ENCODE data around the gene GAMT.

GAMT gene

DNA sequence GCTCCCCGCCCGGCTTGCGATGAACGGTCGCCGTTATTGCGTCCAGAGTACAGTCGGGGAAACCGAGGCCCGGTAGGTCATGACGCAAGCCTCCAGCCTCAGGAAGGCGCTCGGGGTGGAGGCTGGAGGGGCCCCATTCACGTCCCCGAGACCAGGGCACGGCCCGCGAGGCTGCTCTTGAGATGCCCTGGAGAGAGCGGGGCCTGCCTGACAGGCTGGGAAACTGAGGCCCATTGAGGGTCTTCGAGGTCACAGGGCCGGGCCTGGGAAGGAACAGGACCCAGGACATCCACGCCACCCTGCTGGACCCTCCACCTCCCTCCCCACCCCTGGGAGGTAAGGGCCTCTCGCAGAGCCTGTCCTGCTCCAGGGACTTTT, 17.3 kb downstream of the GAMT start:
- DNase-seq (ENCODE audit: low read depth) = no peak

- DNase-seq (ENCODE audit: low read depth) = peak; percentile 84
These were observed 17.8 kb downstream of the GAMT start, which contains the start of gene NDUFS7 for GRCh38 chr19:1383312-1384084. Gene NDUFS7 (plus strand): TSS chr19:1383907. CDS start chr19:1383927, 20 bp downstream.

GRCh38 chr19:1383017-1383311, 18.4 kb downstream of the GAMT start:
- DNase-seq (ENCODE audit: low read depth) = no peak

GRCh38 chr19:1382250-1382649, 19.1 kb downstream of the GAMT start:
- no peak for DNase-seq (ENCODE audit: low read depth)

- no peak for DNase-seq (ENCODE audit: low read depth)
These were observed 21.3 kb downstream of the GAMT start for GRCh38 chr19:1379961-1380489.

- no peak for DNase-seq (ENCODE audit: low read depth)
These were observed 22.0 kb downstream of the GAMT start for GRCh38 chr19:1379126-1379905.

GRCh38 chr19:1377965-1378785, 23.2 kb downstream of the GAMT start:
- no peak for DNase-seq (ENCODE audit: low read depth)

DNA sequence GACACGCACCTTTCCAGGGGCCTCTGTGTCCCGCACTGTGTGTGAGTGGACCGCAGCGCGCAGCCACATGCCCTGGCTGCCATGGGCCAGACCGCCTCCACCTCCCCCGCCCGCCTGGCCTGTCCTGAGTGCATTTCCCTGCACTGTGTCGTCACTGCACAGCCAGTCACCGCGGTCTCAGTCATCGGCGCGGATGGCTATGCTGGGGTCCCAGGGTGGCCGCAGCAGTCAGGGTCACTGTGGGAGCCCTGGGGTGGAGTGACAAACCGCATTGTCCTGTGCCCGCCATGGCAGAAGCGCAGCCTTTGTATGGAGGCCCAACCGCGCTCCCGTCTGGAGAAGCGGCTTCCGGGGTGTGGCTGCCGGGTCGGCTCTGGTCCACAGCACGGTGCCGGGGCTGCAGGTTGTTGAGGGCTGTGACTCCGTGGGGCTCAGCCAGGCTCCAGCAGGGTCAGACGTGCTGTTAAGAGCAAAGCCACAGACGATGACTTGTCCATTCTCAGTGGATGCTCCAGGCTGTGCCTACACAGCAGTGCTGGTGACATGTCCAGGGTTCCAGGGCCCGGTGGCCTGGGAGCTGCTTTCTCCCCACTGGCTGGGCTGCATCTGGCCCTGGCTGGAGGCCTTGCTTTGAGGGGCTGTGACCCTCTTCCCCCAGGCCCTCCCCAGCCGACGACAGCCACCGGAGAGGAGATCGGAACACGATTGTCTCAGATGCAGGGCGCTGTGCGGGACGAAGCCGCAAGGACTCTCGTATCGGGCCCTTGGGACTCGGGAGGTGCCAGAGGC, 24.0 kb downstream of the GAMT start:
- DNase-seq (ENCODE audit: low read depth) = no peak

GRCh38 chr19:1376415-1376805, 24.9 kb downstream of the GAMT start:
- DNase-seq (ENCODE audit: low read depth) = no peak

DNA sequence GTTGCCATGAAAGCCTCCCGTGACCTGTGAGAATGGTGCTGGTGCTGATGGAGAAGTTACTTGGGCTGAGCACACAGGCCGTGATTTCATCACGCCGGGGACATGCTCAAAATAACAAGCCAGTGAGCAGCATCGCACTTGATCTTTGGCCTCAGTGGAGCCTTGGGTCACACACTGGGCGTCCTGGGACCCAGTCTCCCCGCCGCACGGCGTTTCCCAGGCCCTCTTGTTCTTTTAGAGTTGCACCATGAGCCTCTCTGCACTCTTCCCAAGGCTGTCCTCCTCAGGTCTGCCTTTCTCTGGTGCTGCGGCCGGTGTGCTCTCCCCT, 27.1 kb downstream of the GAMT start:
- DNase-seq (ENCODE audit: low read depth) = no peak

GRCh38 chr19:1373534-1374249, 27.6 kb downstream of the GAMT start:
- no peak for DNase-seq (ENCODE audit: low read depth)

- no peak for DNase-seq (ENCODE audit: low read depth)
These were observed 28.3 kb downstream of the GAMT start for GRCh38 chr19:1373042-1373533.

GRCh38 chr19:1370579-1371361, 30.6 kb downstream of the GAMT start:
- no peak for DNase-seq (ENCODE audit: low read depth)

- DNase-seq (ENCODE audit: low read depth) = no peak
These were observed 32.0 kb downstream of the GAMT start for GRCh38 chr19:1369214-1369805.

- no peak for DNase-seq (ENCODE audit: low read depth)
These were observed 34.2 kb downstream of the GAMT start for GRCh38 chr19:1366899-1367870.

DNA sequence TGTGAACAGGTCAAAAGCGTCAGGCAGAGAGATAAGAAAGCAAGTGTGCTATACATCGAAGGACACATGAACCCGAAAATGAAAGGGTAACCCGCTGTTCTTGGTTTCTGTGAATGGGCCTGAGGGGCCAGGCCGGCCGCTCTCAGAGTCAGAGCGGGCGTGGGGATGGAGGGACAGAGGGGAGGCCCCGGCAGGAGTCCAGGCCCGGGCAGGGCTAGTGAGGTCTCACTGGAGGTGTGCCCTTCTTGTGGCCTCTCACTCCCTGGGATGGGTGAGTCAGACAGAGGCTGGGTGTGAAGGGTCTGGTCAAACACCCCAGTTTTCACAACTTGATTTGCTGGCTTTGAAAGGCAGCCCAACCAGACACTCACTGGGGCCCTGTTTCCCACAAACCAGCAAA, 35.0 kb downstream of the GAMT start:
- no peak for DNase-seq (ENCODE audit: low read depth)

GRCh38 chr19:1365319-1366269, 35.7 kb downstream of the GAMT start:
- no peak for DNase-seq (ENCODE audit: low read depth)
